NB4 (cell line): ENCODE results near the gene DPP10.

Source experiments
- DNase-seq: peaks from one replicate; pipeline ENCODE4 v3.0.0; 2010; ENCODE audit warnings: low read depth
- H3K4me3 ChIP-seq: one replicate; pipeline ENCODE4 v1.5.1; 2011; ENCODE audit warnings: mild to moderate bottlenecking, low read depth, low read length, moderate library complexity
- MYC ChIP-seq: IDR thresholded peaks from 2 replicates; pipeline ENCODE4 v1.6.1; 2011; ENCODE audit warnings: low read depth, low read length
- POLR2A ChIP-seq: IDR thresholded peaks from 2 replicates; pipeline ENCODE4 v1.6.1; 2011; ENCODE audit warnings: mild to moderate bottlenecking; ENCODE audit not compliant: insufficient read length; ENCODE audit errors: extremely low read depth
- TF ChIP-seq, protein P1 (sequence below): IDR thresholded peaks from one replicate; pipeline ENCODE4 v1.5.1; 2012; ENCODE audit warnings: low read depth, low read length
- TF ChIP-seq, protein P2 (sequence below): IDR thresholded peaks from 2 replicates; pipeline ENCODE4 v1.6.1; 2011; ENCODE audit warnings: low read depth, low read length

DPP10 gene

DNA sequence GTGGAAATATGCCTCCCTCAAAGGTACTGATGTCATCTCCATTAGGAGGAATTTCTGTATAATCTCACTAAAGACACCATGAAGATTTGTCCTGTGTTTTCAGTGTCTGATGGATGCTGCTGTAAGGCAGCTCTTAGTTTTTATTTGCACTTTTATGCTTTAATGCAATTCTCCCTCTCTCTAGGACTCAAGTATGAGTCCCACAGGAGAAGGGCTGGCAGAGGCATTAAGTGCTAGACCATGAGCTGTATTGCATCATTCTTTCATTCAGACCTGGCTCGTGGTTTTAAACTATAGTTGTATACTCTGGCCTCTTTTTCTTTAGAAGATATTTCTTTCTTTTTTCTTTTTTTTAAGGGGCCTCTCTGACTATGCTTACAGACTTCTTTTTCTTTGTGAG lies 805.6 kb downstream of the DPP10 start:
- TF ChIP-seq MYC, result no peak
- TF ChIP-seq, protein P1, sequence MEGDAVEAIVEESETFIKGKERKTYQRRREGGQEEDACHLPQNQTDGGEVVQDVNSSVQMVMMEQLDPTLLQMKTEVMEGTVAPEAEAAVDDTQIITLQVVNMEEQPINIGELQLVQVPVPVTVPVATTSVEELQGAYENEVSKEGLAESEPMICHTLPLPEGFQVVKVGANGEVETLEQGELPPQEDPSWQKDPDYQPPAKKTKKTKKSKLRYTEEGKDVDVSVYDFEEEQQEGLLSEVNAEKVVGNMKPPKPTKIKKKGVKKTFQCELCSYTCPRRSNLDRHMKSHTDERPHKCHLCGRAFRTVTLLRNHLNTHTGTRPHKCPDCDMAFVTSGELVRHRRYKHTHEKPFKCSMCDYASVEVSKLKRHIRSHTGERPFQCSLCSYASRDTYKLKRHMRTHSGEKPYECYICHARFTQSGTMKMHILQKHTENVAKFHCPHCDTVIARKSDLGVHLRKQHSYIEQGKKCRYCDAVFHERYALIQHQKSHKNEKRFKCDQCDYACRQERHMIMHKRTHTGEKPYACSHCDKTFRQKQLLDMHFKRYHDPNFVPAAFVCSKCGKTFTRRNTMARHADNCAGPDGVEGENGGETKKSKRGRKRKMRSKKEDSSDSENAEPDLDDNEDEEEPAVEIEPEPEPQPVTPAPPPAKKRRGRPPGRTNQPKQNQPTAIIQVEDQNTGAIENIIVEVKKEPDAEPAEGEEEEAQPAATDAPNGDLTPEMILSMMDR, result no peak
- no peak for TF ChIP-seq POLR2A
- TF ChIP-seq, protein P2, sequence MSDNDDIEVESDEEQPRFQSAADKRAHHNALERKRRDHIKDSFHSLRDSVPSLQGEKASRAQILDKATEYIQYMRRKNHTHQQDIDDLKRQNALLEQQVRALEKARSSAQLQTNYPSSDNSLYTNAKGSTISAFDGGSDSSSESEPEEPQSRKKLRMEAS, result no peak
- H3K4me3 ChIP-seq, result no peak overlapping the region
- DNase-seq, result no peak

DNA sequence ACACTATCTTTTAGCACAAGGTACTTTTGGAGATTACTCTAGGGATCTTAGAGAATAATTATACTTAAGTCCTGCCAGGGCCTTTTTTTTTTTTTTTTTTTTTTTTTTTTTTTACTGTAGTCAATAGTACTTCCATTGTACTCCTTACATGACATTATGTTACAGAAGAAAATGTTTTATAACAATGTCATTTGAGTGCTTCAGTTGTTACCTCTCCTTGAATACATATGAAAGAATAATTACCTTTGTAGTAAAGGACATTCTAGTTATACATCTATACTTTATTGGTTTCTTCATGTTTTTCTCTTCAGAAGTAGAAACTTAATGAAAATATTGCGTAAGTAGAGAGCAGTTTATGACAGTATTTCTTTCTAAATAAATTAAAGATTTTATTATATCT lies 834.9 kb downstream of the DPP10 start:
- H3K4me3 ChIP-seq, result no peak overlapping the region
- DNase-seq, result no peak
- TF ChIP-seq MYC (no peak), POLR2A (no peak)
- TF ChIP-seq, protein P2, result no peak
- TF ChIP-seq, protein P1, result no peak

DNA sequence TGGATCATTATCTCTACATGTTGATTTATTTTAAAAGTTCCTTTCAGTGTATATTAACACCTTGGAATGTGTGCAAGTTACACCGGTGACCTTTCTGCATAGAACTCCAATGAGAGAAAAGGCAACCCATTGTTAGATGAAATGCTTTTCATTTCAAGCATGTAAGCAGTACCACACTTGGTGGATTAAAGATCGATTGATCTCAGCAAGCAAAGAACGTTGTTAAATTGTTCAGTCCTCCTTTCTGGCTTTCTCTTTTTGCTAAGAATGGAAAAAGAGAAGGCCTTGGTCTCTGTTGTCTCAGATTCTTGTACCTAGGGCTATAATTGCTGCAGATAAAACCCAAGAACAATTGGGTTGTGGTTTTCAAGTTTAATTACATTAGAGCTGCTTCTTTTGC lies 843.0 kb downstream of the DPP10 start:
- no peak overlapping the region for H3K4me3 ChIP-seq
- DNase-seq, result no peak
- TF ChIP-seq, protein P2, result no peak
- TF ChIP-seq, protein P1, result no peak
- TF ChIP-seq POLR2A, result no peak
- TF ChIP-seq MYC, result no peak

DNA sequence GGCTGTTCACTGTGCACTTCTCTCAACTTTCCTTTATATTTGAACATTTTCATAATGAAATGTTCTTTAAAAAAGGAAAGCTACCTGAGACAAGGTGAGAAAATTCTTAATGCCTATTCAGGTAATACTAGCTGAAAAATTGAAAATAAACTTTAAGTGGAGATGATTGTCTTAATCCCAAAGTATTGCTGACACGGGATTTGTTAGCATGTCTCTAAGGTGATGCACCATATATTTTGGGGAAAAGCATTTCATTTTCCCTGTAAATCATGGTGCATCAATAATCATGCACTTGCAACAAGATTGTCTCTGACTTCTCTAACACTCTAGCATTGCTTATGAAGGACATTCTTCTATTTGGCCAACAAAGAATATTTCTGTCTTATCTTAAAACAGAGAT lies 848.0 kb downstream of the DPP10 start:
- DNase-seq, result no peak
- H3K4me3 ChIP-seq, result no peak overlapping the region
- TF ChIP-seq, protein P2, result no peak
- TF ChIP-seq, protein P1, result no peak
- TF ChIP-seq MYC, result no peak

DNA sequence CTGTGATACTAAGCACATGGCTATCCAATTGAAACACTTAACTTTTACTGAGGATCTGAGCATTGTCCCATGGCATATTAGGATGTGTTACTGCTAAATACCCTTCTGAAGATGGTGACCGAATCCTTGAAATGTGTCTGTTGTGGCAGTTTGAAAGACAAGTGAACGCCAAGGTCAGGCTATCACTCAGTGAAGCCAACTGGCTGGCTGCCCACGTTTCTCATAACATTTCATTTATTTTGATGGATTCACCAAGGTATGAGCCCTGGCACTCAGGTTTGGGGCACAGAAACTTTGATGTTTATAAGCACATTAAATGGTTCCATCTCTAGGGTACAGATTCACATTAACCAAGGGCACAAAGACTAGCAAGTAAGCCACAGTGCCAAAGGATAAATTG lies 850.3 kb downstream of the DPP10 start:
- no peak overlapping the region for H3K4me3 ChIP-seq
- no peak for DNase-seq
- no peak for TF ChIP-seq MYC
- TF ChIP-seq, protein P2, result no peak
- TF ChIP-seq, protein P1, result no peak
- TF ChIP-seq POLR2A, result no peak

DNA sequence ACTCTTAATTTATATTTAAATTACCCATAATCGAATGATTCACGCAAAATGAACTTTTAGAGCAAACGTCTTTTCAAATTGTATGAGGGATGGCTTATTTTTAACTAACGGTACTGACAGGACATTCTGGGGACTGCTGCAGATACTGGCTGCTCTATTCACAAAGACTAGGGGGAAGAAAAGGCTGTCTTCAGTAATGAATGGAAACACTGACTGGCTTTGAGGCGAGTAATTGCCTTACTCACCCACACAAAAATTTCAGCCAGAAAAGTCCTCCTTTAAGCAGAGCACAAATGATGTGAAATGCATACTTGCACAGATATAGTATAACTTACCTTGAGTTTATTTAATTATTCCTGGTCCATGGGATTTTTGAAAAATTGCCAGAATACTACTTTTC lies 852.6 kb downstream of the DPP10 start:
- no peak for DNase-seq
- H3K4me3 ChIP-seq, result no peak overlapping the region
- TF ChIP-seq POLR2A, result no peak
- no peak for TF ChIP-seq MYC
- TF ChIP-seq, protein P1, result no peak
- TF ChIP-seq, protein P2, result no peak
